DOHH2 (cell line): ENCODE results near the gene TRIM62.

Experiments
- H3F3A ChIP-seq: fragments of 200-600 bp; sonication (generic), shearing (Covaris generic); 2 replicates; pipeline ENCODE4 v1.6.0; 2016; ENCODE audit warnings: antibody characterized with exemption, mild to moderate bottlenecking; ENCODE audit not compliant: control insufficient read depth, insufficient read depth
- H3K27ac ChIP-seq: fragments of 200-600 bp; sonication (generic); 2 replicates; pipeline ENCODE4 v1.5.1; 2014; ENCODE audit warnings: low read depth, mild to moderate bottlenecking, low read length, moderate library complexity
- H3K27me3 ChIP-seq: fragments of 200-600 bp; sonication (generic); 2 replicates; pipeline ENCODE4 v1.6.1; 2014; ENCODE audit warnings: mild to moderate bottlenecking, low read length, mixed read lengths; ENCODE audit not compliant: control insufficient read depth
- H3K36me3 ChIP-seq: fragments of 200-600 bp; sonication (generic); 2 replicates; pipeline ENCODE4 v1.6.1; 2014; ENCODE audit warnings: mild to moderate bottlenecking, low read length, moderate library complexity, mixed read lengths; ENCODE audit not compliant: control insufficient read depth
- H3K4me1 ChIP-seq: fragments of 200-600 bp; sonication (generic); 2 replicates; pipeline ENCODE4 v1.6.1; 2014; ENCODE audit warnings: mild to moderate bottlenecking, low read length, mixed read lengths; ENCODE audit not compliant: control insufficient read depth
- H3K4me2 ChIP-seq: fragments of 200-600 bp; sonication (generic); 2 replicates; pipeline ENCODE4 v1.6.0; 2014; ENCODE audit warnings: mild to moderate bottlenecking, low read length, moderate library complexity
- H3K4me3 ChIP-seq: fragments of 200-600 bp; sonication (generic); 2 replicates; pipeline ENCODE4 v1.5.1; 2014; ENCODE audit warnings: mild to moderate bottlenecking, low read length, mixed read lengths
- H3K79me2 ChIP-seq: fragments of 200-600 bp; sonication (generic); 2 replicates; pipeline ENCODE4 v1.6.1; 2014; ENCODE audit warnings: mild to moderate bottlenecking, low read length, mixed read lengths; ENCODE audit not compliant: control insufficient read depth
- H3K9me2 ChIP-seq: fragments of 200-600 bp; sonication (generic); replicated peaks from 2 replicates; pipeline ENCODE4 v1.6.1; 2014; ENCODE audit warnings: mild to moderate bottlenecking, low read length, mixed read lengths; ENCODE audit not compliant: control insufficient read depth
- H3K9me3 ChIP-seq: fragments of 200-600 bp; sonication (generic); 2 replicates; pipeline ENCODE4 v1.6.1; 2014; ENCODE audit warnings: antibody characterized with exemption, low read length, mixed read lengths; ENCODE audit not compliant: control insufficient read depth, insufficient read depth
- H4K20me1 ChIP-seq: fragments of 200-600 bp; sonication (generic); 2 replicates; pipeline ENCODE4 v1.6.0; 2014; ENCODE audit warnings: low read depth, mild to moderate bottlenecking, antibody characterized with exemption, low read length, moderate library complexity; ENCODE audit not compliant: control insufficient read depth, insufficient read depth
- EZH2phosphoT487 ChIP-seq: fragments of 200-600 bp; sonication (generic); IDR thresholded peaks from 2 replicates; pipeline ENCODE4 v1.6.1; 2017; ENCODE audit warnings: borderline replicate concordance, mild to moderate bottlenecking, antibody characterized with exemption, low read length, moderate library complexity, mixed read lengths
- TF ChIP-seq, protein P1 (sequence below): fragments of 200-600 bp; sonication (generic); IDR thresholded peaks from one replicate; pipeline ENCODE4 v1.5.1; 2014; ENCODE audit warnings: antibody characterized with exemption, mild to moderate bottlenecking, low read depth, low read length; ENCODE audit not compliant: poor library complexity, severe bottlenecking

The TRIM62 gene

DNA sequence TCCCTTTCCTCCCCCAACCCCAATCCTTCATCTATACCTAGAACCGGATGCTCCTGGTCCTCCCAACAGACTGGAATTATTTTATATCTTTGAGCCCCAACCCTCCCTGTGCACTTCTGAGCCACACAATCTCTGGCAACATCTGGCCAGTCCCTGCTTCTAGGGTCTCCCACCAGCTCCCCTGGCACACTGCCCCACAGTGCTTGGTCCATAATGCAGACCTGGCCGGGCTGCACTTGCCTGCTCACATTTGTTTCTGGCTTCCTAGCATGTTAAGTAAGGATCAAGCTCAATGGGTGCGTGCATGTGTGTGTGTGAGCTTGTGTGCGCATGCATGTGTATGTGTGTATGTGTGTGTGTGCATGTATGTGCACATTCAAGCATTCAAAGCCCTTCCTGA is 8.8 kb downstream of the TRIM62 start:
- H3K79me2 ChIP-seq = no peaks in the 10 kb centered on the region
- no peaks in the 10 kb centered on the region for H3K27me3 ChIP-seq

DNA sequence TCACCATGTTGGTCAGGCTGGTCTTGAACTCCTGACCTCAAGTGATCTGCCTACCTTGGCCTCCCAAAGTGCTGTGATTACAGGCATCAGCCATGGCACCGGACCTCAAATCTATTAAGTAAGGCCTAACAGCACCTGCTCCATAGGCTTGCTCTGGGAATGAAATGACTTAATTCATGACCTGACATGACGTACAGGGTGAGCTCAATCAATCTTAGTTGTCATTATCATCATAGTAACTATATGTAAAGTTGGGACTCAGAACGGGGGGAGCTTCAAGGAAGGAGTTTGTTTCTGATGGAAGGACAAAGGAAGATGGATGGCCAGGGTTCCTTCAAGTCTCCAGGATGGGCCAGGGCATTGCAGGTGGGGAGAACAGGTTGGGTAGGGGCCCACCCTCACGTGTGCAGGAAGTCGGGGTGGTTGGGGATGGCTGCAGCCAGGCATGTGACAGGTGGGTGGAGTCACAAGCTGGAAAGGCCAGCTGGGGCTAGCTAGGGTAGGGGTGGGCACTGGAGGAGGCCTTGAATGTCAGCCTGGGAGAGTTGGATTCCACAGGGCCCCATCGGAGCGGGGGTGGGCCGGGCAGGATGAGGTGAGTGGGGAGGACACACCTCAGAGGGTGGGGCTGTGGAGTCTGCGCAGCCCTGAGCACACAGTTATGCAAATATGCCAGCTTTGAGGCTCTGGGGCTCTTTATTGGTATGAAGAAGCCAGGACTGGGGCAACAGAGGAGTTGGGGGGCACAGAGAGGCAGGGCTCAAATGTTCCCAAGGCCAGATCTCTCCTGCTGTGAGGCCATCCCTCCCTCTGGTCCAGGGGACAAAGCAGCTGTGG is 9.6 kb downstream of the TRIM62 start:
- Histone ChIP-seq H3K9me3 (no peaks in the 10 kb centered on the region), H3F3A (no peaks in the 10 kb centered on the region), H3K4me2 (no peak overlapping the region), H3K4me3 (no peak overlapping the region), H4K20me1 (no peaks in the 10 kb centered on the region), H3K27ac (no peak overlapping the region), H3K9me2 (no peaks in the 10 kb centered on the region), H3K27me3 (no peaks in the 10 kb centered on the region), H3K4me1 (peaks cover 5% of the 10 kb centered on the region), H3K36me3 (no peaks in the 10 kb centered on the region), H3K79me2 (no peaks in the 10 kb centered on the region)
- no peak for TF ChIP-seq EZH2phosphoT487
- TF ChIP-seq, protein P1, sequence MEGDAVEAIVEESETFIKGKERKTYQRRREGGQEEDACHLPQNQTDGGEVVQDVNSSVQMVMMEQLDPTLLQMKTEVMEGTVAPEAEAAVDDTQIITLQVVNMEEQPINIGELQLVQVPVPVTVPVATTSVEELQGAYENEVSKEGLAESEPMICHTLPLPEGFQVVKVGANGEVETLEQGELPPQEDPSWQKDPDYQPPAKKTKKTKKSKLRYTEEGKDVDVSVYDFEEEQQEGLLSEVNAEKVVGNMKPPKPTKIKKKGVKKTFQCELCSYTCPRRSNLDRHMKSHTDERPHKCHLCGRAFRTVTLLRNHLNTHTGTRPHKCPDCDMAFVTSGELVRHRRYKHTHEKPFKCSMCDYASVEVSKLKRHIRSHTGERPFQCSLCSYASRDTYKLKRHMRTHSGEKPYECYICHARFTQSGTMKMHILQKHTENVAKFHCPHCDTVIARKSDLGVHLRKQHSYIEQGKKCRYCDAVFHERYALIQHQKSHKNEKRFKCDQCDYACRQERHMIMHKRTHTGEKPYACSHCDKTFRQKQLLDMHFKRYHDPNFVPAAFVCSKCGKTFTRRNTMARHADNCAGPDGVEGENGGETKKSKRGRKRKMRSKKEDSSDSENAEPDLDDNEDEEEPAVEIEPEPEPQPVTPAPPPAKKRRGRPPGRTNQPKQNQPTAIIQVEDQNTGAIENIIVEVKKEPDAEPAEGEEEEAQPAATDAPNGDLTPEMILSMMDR = no peak

More for the DNA sequence above, 8.8 kb downstream of the TRIM62 start:
- H3K36me3 ChIP-seq = no peaks in the 10 kb centered on the region
- H3K4me1 ChIP-seq = peaks cover 5% of the 10 kb centered on the region
- no peak overlapping the region for H3K4me2 ChIP-seq
- no peaks in the 10 kb centered on the region for H3K9me2 ChIP-seq
- H3K4me3 ChIP-seq = no peak overlapping the region
- TF ChIP-seq, protein P1 = no peak
- no peak for TF ChIP-seq EZH2phosphoT487
- no peak overlapping the region for H3K27ac ChIP-seq
- H3K9me3 ChIP-seq = no peaks in the 10 kb centered on the region
- no peaks in the 10 kb centered on the region for H3F3A ChIP-seq
- no peaks in the 10 kb centered on the region for H4K20me1 ChIP-seq

DNA sequence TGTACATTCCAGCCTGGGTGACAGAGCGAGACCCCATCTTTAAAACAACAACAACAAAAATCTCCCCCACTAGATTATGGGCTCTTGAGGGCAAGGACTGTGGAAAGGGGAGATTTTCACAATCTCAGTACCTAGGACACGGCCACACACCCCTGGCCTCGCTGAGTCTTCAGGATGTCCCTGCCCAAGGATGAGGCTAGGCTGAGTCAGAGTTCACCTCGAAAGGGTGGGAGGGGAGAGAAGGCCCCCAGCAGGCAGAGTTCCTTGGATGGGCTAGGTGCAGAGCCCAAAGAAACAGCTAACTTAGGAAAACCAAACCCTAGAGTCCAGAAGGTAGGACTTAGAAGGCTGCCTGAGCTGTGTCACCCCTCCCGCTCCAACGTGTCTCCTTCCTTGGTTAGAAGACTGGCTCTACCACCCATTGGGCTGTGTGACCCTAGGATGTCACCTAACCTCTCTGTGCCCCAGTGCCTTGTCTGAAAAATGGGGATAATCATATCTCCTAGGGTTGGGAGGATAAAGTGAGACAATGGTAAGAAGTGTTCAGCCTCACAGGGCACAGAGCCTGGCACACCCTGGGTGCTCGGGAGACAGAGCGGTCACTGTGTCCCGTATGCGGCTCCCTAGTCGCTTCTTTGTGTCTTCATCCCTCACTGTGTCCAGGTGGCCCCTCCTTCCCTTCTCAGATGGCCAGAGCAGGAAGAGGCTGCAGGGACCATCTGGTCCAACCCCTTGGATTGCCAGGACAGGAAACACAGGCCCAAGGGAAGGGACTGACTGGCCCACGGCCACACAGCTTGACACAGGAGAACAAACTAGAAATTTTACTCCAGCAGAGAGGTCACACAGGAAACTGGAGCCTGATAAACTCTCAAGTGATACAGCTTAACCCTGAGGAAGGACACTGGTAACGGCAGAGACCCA is 11.2 kb downstream of the TRIM62 start:
- TF ChIP-seq EZH2phosphoT487 = no peak
- TF ChIP-seq, protein P1 = no peak
- H3F3A ChIP-seq = no peaks in the 10 kb centered on the region
- H3K9me2 ChIP-seq = no peaks in the 10 kb centered on the region

More for the DNA sequence above, 11.2 kb downstream of the TRIM62 start:
- Histone ChIP-seq H3K27me3 (no peaks in the 10 kb centered on the region), H3K4me2 (no peak overlapping the region), H3K9me3 (no peaks in the 10 kb centered on the region), H3K36me3 (no peaks in the 10 kb centered on the region), H3K4me1 (peaks cover 5% of the 10 kb centered on the region), H3K4me3 (no peak overlapping the region), H3K27ac (no peak overlapping the region), H4K20me1 (no peaks in the 10 kb centered on the region), H3K79me2 (no peaks in the 10 kb centered on the region)
